Endothelial cell of umbilical vein (primary cell): ENCODE data around the gene CEP57. TPM values are rescaled to one million over a fixed set of nuclear protein-coding genes. Genes with fewer than 3 reads are reported as not detected.

Source experiments
- BruUV-seq: library from RNA; stranded (reverse); fragments of 400-500 nt; replicated peaks from 2 replicates; lab custom pipeline; 2021; lab: Mats Ljungman, UMichigan
- CTCF ChIA-PET: fragments of 300-600, 350-600 bp; sonication (Branson Sonifier 250); formaldehyde crosslinking; loops from one replicate; lab custom pipeline; 2021; ENCODE audit warnings: antibody characterized with exemption, inconsistent platforms; lab: Charles Lee
- POLR2A ChIA-PET: fragments of 300-600, 350-600 bp; sonication (Branson Sonifier 250); formaldehyde crosslinking; loops from one replicate; lab custom pipeline; 2021; ENCODE audit warnings: antibody characterized with exemption, inconsistent platforms; lab: Charles Lee
- DNase-seq: peaks from one replicate; pipeline ENCODE4 v3.0.0-alpha.2; 2011; ENCODE audit warnings: low read depth, low spot score
- FAIRE-seq: peaks from 2 replicates; lab custom pipeline; 2011; peaks lifted over from hg19 to GRCh38; lab: Jason Lieb, UNC
- H2AFZ ChIP-seq: 2 replicates; pipeline ENCODE4 v1.6.0; 2012; ENCODE audit warnings: low read depth, low read length, control low read depth, inconsistent platforms
- H3K27ac ChIP-seq: 2 replicates; pipeline ENCODE4 v1.5.1; 2011; ENCODE audit warnings: low read depth, mild to moderate bottlenecking, control low read depth, low read length, moderate library complexity; ENCODE audit not compliant: insufficient read depth
- H3K27me3 ChIP-seq, 2 experiments: 2 replicates each; pipeline versions ENCODE4 v1.6.0 to v1.6.1; 2011; ENCODE audit warnings: low read length in 2 of 2, mixed read lengths in 1 of 2; ENCODE audit not compliant: control insufficient read depth in 2 of 2, insufficient read depth in 2 of 2
- H3K36me3 ChIP-seq, 2 experiments: 2 replicates in 1 of 2; 3 replicates in 1 of 2; pipeline ENCODE4 v1.5.1; 2011; ENCODE audit warnings: low read length in 2 of 2, mild to moderate bottlenecking in 1 of 2, moderate library complexity in 1 of 2; ENCODE audit not compliant: control insufficient read depth in 2 of 2, insufficient read depth in 2 of 2; ENCODE audit errors: extremely low read depth in 1 of 2
- H3K4me1 ChIP-seq: 3 replicates; pipeline ENCODE4 v1.5.1; 2011; ENCODE audit warnings: mild to moderate bottlenecking, low read length; ENCODE audit not compliant: control insufficient read depth, insufficient read depth; ENCODE audit errors: extremely low read depth
- H3K4me2 ChIP-seq: 2 replicates; pipeline ENCODE4 v1.6.1; 2011; ENCODE audit warnings: low read length, control low read depth, mixed read lengths; ENCODE audit not compliant: insufficient read depth
- H3K4me3 ChIP-seq, 3 experiments: fragments of 200-600 bp in 1 of 3; sonication (generic), shearing (Covaris generic) in 1 of 3; replicated peaks in 1 of 3; 2 replicates each; pipeline ENCODE4 v1.5.1; 2011 to 2016; ENCODE audit warnings: control low read depth in 3 of 3, low read length in 3 of 3, mild to moderate bottlenecking in 2 of 3, inconsistent platforms in 1 of 3, low read depth in 1 of 3, moderate library complexity in 1 of 3; ENCODE audit not compliant: insufficient read depth in 1 of 3
- H3K79me2 ChIP-seq: 2 replicates; pipeline ENCODE4 v1.6.0; 2012; ENCODE audit warnings: low read length, inconsistent platforms; ENCODE audit not compliant: control insufficient read depth, insufficient read depth
- H3K9ac ChIP-seq: replicated peaks from 2 replicates; pipeline ENCODE3; 2011; ENCODE audit warnings: low read length, control low read depth; ENCODE audit not compliant: insufficient read depth; ENCODE audit errors: extremely low read depth
- H3K9me1 ChIP-seq: replicated peaks from 3 replicates; pipeline ENCODE4 v1.6.0; 2011; ENCODE audit warnings: mild to moderate bottlenecking, low read length; ENCODE audit not compliant: control insufficient read depth, insufficient read depth; ENCODE audit errors: extremely low read depth
- H3K9me3 ChIP-seq: replicated peaks from 2 replicates; pipeline ENCODE4 v1.5.1; 2012; ENCODE audit warnings: low read length, inconsistent platforms; ENCODE audit not compliant: control insufficient read depth, insufficient read depth
- H4K20me1 ChIP-seq: replicated peaks from 2 replicates; pipeline ENCODE3; 2011; ENCODE audit warnings: mild to moderate bottlenecking, low read length; ENCODE audit not compliant: control insufficient read depth, insufficient read depth; ENCODE audit errors: extremely low read depth
- EZH2 ChIP-seq: IDR thresholded peaks from 2 replicates; pipeline ENCODE4 v1.6.1; 2012; ENCODE audit warnings: borderline replicate concordance, low read depth, mild to moderate bottlenecking, moderate library complexity, low read length, inconsistent platforms; ENCODE audit not compliant: severe bottlenecking
- FOS ChIP-seq: IDR thresholded peaks from 2 replicates; pipeline ENCODE4 v1.6.1; 2011; ENCODE audit warnings: mild to moderate bottlenecking, low read length, moderate library complexity, borderline replicate concordance; ENCODE audit not compliant: insufficient read depth
- MYC ChIP-seq: IDR thresholded peaks from one replicate; pipeline ENCODE4 v1.6.1; 2011; ENCODE audit warnings: mild to moderate bottlenecking, low read depth, low read length
- POLR2AphosphoS5 ChIP-seq: IDR thresholded peaks from 2 replicates; pipeline ENCODE4 v1.6.1; 2012; ENCODE audit warnings: low read depth, mild to moderate bottlenecking, control low read depth, low read length, moderate library complexity; ENCODE audit not compliant: insufficient read depth
- dilution Hi-C: fragments of 300-500 bp; cut with MboI; formaldehyde crosslinking; loops from one replicate; pipeline ENCODE4 v1.15.0; 2019; ENCODE audit warnings: low sequenced_read_pairs; ENCODE audit not compliant: extremely low pct_ligation_motif_present
- intact Hi-C: fragments of 100-400 bp; cut with micrococcal nuclease; formaldehyde crosslinking; loops from one replicate; pipeline ENCODE4 v1.10.0; 2022
- polyA plus RNA-seq, 4 experiments: library from polyadenylated mRNA; depleted of rRNA in 3 of 4; stranded (reverse) in 3 of 4; unstranded in 1 of 4; fragments of >200 nt; gene quantifications; 2 replicates each; pipeline versions ENCODE4 v1.2.1 to v1.2.3, GENCODE V29; 2011 to 2012; ENCODE audit warnings: missing spikeins in 1 of 4
- total RNA-seq: library from RNA; stranded (reverse); gene quantifications from 2 replicates; pipeline ENCODE4 v1.2.3, GENCODE V29; 2021
- TF ChIP-seq, protein P1 (sequence below), 2 donors: IDR thresholded peaks; 1 replicate in 1 of 2; 2 replicates in 1 of 2; pipeline ENCODE4 v1.5.1; 2011; ENCODE audit warnings: low read length in 2 of 2, mild to moderate bottlenecking in 2 of 2, moderate library complexity in 2 of 2, control low read depth in 1 of 2, inconsistent platforms in 1 of 2, low read depth in 1 of 2; ENCODE audit not compliant: insufficient read depth in 1 of 2; ENCODE audit errors: extremely low read depth in 1 of 2

Gene CEP57
- total and polyA plus RNA-seq, 2 donors (not counting 3 experiments of a cell fraction or from before 2014, with no cell fraction given) = 16.0 to 35.2 TPM

DNA sequence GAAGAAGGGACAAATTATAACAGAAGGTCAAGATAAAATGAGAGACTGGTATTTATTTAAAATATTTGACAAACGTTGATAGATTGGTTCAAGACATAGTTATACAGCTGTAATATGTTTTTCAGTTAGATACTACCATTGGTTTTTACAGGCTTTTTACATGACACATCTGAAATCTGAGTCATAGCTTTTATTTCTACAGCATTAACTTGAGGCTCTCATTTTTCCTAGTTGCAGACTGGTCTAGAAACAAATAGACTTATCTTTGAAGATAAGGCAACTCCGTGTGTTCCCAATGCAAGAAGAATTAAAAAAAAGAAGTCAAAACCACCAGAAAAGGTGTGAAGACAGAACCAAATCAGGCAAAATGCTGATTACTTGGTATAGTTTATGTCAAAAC is 31.3 kb downstream of the CEP57 start:
- FAIRE-seq (no peak), DNase-seq (no peak)
- CTCF ChIA-PET = interaction anchor here (0.6 to 1.0 kb wide), 3 partner anchors 14 to 572 kb away, joined by 3 read pairs; no protein-coding TSS in a partner anchor

DNA sequence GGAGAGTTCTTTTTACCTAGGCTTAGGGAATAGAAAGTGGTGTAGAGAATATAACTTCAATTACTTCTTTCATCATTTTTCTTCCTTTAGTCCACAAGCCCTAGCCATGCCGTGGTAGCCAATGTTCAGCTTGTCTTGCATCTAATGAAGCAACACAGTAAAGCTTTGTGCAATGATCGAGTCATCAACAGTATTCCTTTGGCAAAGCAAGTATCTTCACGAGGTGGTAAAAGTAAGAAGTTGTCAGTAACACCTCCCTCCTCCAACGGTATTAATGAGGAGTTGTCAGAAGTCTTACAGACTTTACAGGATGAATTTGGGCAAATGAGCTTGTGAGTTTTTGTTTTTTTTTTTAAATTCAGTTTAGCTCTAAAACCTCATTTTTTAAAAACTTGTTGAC is 37.4 kb downstream of the CEP57 start:
- ChIA-PET POLR2A (no interaction called here), CTCF (interaction anchor here (0.6 to 1.2 kb wide), 4 partner anchors 8 to 515 kb away, joined by 3 to 5 read pairs (median 4); partner anchors contain the start of gene MAML2)
- peak; percentile 33 for FAIRE-seq
- Histone ChIP-seq H3K36me3 (peaks cover 6 to 12% of the 10 kb centered on the region in 2 experiments), H4K20me1 (no peaks in the 10 kb centered on the region), H3K9me1 (no peaks in the 10 kb centered on the region), H3K4me2 (no peak overlapping the region), H2AFZ (no peak overlapping the region), H3K79me2 (no peaks in the 10 kb centered on the region), H3K9me3 (no peaks in the 10 kb centered on the region), H3K27me3 (no peaks in the 10 kb centered on the region), H3K9ac (no peak overlapping the region), H3K4me3 (no peak overlapping the region), H3K4me1 (no peaks in the 10 kb centered on the region), H3K27ac (no peak overlapping the region)
- TF ChIP-seq EZH2 (no peak), POLR2AphosphoS5 (no peak)
- TF ChIP-seq, protein P1, sequence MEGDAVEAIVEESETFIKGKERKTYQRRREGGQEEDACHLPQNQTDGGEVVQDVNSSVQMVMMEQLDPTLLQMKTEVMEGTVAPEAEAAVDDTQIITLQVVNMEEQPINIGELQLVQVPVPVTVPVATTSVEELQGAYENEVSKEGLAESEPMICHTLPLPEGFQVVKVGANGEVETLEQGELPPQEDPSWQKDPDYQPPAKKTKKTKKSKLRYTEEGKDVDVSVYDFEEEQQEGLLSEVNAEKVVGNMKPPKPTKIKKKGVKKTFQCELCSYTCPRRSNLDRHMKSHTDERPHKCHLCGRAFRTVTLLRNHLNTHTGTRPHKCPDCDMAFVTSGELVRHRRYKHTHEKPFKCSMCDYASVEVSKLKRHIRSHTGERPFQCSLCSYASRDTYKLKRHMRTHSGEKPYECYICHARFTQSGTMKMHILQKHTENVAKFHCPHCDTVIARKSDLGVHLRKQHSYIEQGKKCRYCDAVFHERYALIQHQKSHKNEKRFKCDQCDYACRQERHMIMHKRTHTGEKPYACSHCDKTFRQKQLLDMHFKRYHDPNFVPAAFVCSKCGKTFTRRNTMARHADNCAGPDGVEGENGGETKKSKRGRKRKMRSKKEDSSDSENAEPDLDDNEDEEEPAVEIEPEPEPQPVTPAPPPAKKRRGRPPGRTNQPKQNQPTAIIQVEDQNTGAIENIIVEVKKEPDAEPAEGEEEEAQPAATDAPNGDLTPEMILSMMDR (IDR thresholded peaks at IDR 0.05; ENCODE audit: extremely low read depth in 1 of 2, insufficient read depth in 1 of 2, low read depth in 1 of 2, low read length in 2 of 2) = no peak
- DNase-seq = no peak
- dilution Hi-C loops (no loop called here), intact Hi-C loops (no loop called here)
- no TSS peak for BruUV-seq

More for the DNA sequence above, 31.3 kb downstream of the CEP57 start:
- BruUV-seq = no TSS peak
- Histone ChIP-seq H3K9me1 (no peaks in the 10 kb centered on the region), H3K4me2 (no peak overlapping the region), H3K9me3 (no peaks in the 10 kb centered on the region), H3K79me2 (no peaks in the 10 kb centered on the region), H2AFZ (no peak overlapping the region), H3K4me3 (no peak overlapping the region), H4K20me1 (no peaks in the 10 kb centered on the region), H3K27ac (no peak overlapping the region), H3K27me3 (no peaks in the 10 kb centered on the region), H3K36me3 (peaks cover 0 to 9% of the 10 kb centered on the region in 2 experiments), H3K9ac (no peak overlapping the region), H3K4me1 (no peaks in the 10 kb centered on the region)
- POLR2A ChIA-PET = no interaction called here
- dilution Hi-C loops = no loop called here
- TF ChIP-seq EZH2 (no peak), FOS (peak; percentile 23), MYC (no peak)
- intact Hi-C loops = no loop called here
